GM12872 (cell line): ENCODE measurements around the gene SBK3.

Experiments used
- TF ChIP-seq, protein P1 (sequence below): IDR thresholded peaks from 3 replicates; pipeline ENCODE4 v1.5.1; 2011; ENCODE audit warnings: low read depth, mild to moderate bottlenecking, low read length, moderate library complexity; ENCODE audit not compliant: insufficient read depth

SBK3 gene, protein sequence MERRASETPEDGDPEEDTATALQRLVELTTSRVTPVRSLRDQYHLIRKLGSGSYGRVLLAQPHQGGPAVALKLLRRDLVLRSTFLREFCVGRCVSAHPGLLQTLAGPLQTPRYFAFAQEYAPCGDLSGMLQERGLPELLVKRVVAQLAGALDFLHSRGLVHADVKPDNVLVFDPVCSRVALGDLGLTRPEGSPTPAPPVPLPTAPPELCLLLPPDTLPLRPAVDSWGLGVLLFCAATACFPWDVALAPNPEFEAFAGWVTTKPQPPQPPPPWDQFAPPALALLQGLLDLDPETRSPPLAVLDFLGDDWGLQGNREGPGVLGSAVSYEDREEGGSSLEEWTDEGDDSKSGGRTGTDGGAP

GRCh38 chr19:55545443-55545842 lies at the start of gene SBK3:
Gene SBK3 (minus strand): TSS chr19:55545543. CDS start chr19:55545543, 0 bp downstream.
- TF ChIP-seq, protein P1, sequence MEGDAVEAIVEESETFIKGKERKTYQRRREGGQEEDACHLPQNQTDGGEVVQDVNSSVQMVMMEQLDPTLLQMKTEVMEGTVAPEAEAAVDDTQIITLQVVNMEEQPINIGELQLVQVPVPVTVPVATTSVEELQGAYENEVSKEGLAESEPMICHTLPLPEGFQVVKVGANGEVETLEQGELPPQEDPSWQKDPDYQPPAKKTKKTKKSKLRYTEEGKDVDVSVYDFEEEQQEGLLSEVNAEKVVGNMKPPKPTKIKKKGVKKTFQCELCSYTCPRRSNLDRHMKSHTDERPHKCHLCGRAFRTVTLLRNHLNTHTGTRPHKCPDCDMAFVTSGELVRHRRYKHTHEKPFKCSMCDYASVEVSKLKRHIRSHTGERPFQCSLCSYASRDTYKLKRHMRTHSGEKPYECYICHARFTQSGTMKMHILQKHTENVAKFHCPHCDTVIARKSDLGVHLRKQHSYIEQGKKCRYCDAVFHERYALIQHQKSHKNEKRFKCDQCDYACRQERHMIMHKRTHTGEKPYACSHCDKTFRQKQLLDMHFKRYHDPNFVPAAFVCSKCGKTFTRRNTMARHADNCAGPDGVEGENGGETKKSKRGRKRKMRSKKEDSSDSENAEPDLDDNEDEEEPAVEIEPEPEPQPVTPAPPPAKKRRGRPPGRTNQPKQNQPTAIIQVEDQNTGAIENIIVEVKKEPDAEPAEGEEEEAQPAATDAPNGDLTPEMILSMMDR: no peak

DNA sequence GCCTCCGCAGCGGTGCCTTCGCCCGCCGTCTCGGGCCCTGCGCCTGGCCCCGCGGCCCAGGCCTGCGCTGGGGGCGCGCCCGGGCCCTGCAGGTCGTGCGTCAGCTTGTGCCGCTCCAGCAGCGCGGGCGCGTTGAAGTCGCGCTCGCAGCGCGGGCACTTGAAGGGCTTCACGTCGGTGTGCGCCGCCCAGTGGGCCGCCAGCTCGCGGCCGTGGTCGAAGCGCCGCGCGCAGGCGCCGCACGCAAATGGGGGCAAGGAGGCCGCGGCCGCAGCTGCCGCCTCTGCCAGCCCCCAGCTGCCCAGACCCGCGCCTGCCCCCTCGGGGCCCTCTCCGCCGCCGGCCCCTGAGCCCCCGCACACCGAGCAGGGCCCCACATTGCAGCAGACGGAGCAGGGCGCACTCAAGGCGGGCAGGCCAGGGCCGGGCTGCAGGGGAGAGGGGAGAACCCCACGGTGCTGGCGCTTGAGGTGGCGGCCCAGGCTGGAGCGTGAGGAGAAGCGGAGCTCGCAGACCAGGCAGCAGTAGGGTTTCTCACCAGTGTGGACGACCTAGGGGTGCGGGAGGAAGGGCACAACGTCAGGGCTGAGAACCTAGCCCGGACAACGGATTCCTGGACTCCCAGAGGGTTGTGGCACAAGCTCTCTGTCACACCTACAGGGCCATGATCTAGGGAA lies 47.9 kb upstream of the SBK3 start:
- TF ChIP-seq, protein P1: no peak

DNA sequence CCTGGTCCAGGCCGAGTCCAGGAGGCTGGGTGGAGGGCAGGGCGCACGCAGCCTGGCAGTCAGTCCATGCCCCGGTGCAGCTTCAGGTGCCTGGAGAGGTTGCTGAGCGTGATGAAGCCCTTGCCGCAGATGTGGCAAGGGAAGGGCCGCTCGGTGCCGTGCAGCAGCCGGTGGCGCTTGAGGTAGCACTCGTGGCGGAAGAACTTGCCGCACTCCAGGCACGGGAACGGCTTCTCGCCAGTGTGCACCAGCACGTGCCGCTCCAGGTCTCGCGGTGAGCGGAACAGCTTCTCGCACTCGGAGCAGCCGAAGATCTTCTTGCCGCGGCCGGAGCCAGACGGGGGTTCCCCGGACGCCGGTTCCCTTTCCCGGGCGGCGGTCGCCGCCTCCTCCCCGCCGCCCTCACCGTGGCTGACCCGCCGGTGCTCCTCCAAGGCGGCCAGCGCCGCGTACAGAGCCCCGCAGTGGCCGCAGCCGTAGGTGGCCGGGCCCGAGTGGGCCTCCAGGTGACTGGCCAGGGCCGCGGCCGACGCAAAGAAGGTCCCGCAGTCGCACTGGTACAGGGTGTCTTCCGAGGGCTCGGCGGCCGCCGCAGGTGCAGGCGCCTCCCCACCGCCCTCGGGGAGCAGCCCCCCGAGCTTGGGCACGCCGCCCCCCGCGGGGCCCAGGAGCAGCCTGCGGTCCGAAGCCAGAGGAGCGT lies 47.2 kb upstream of the SBK3 start:
- TF ChIP-seq, protein P1: no peak

- TF ChIP-seq, protein P1: no peak
Observed at GRCh38 chr19:55591555-55591954, 46.2 kb upstream of the SBK3 start.

DNA sequence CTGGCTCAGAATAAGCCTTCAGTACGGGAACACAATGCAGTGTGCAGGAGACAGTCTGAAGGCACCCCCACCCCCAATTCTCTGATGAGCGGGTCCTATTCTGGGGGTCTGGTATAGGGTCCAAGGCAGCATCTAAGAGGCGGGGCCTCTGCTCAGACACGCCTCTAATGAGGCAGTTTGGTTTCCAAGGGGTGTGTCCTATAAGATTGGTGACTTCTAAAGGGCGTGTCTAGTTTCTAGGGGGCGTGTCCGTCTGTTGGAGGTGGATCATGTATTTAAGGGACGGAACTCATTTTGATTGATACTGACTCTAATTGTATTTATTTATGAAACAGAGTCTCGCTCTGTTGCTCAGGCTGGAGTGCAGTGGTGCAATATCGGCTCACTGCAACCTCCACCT lies 45.3 kb upstream of the SBK3 start:
- TF ChIP-seq, protein P1: no peak

- TF ChIP-seq, protein P1: no peak
Observed at GRCh38 chr19:55590109-55590508, 44.8 kb upstream of the SBK3 start.

GRCh38 chr19:55588738-55589137 lies 43.4 kb upstream of the SBK3 start:
- TF ChIP-seq, protein P1: no peak
